CD14-positive monocyte (primary cell): ENCODE data around the gene KDM2A. TPM values are rescaled to one million over a fixed set of nuclear protein-coding genes. Genes with fewer than 3 reads are reported as not detected.

ENCODE experiments used
- DNase-seq, 3 donors: peaks; one replicate each; pipeline ENCODE4 v3.0.0-alpha.2; 2011 to 2022
- H2AFZ ChIP-seq: 2 replicates; pipeline ENCODE4 v1.6.0; 2012; ENCODE audit warnings: mild to moderate bottlenecking, low read depth, low read length, inconsistent platforms; ENCODE audit not compliant: insufficient read depth, poor library complexity, severe bottlenecking
- H3K27ac ChIP-seq, 2 donors: 1 replicate in 1 of 2; 2 replicates in 1 of 2; pipeline ENCODE4 v1.5.1; 2012 to 2013; ENCODE audit warnings: low read length in 2 of 2, control low read depth in 1 of 2, inconsistent platforms in 1 of 2, low read depth in 1 of 2, mild to moderate bottlenecking in 1 of 2
- H3K27me3 ChIP-seq, 2 donors: one replicate each; pipeline versions ENCODE4 v1.6.0 to v1.6.1; 2011 to 2013; ENCODE audit warnings: low read length in 2 of 2; ENCODE audit not compliant: control insufficient read depth in 2 of 2, insufficient read depth in 2 of 2
- H3K36me3 ChIP-seq, 2 donors: replicated peaks in 1 of 2; 1 replicate in 1 of 2; 2 replicates in 1 of 2; pipeline versions ENCODE4 v1.5.1 to v1.6.1; 2012 to 2013; ENCODE audit warnings: low read length in 2 of 2, control low read depth in 1 of 2, inconsistent platforms in 1 of 2, mild to moderate bottlenecking in 1 of 2; ENCODE audit not compliant: insufficient read depth in 2 of 2, control insufficient read depth in 1 of 2
- H3K4me1 ChIP-seq, 2 donors: 1 replicate in 1 of 2; 2 replicates in 1 of 2; pipeline versions ENCODE4 v1.5.1 to v1.6.1; 2012 to 2013; ENCODE audit warnings: low read length in 2 of 2, control low read depth in 1 of 2, inconsistent platforms in 1 of 2, mild to moderate bottlenecking in 1 of 2, moderate library complexity in 1 of 2; ENCODE audit not compliant: insufficient read depth in 2 of 2, control insufficient read depth in 1 of 2
- H3K4me2 ChIP-seq: replicated peaks from 2 replicates; pipeline ENCODE3; 2012; ENCODE audit warnings: low read length, moderate library complexity, mild to moderate bottlenecking; ENCODE audit not compliant: poor library complexity, severe bottlenecking; ENCODE audit errors: extremely low read depth
- H3K4me3 ChIP-seq, 3 experiments: fragments of 200-600 bp in 1 of 3; sonication (generic) in 1 of 3; replicated peaks in 1 of 3; 1 replicate in 2 of 3; 2 replicates in 1 of 3; pipeline ENCODE4 v1.5.1; 2011 to 2013; ENCODE audit warnings: low read length in 3 of 3, mild to moderate bottlenecking in 3 of 3, control low read depth in 2 of 3, low read depth in 2 of 3, inconsistent platforms in 1 of 3, moderate library complexity in 1 of 3
- H3K79me2 ChIP-seq: 2 replicates; pipeline ENCODE4 v1.6.0; 2012; ENCODE audit warnings: mild to moderate bottlenecking, control low read depth, inconsistent platforms, low read length, moderate library complexity; ENCODE audit not compliant: insufficient read depth
- H3K9ac ChIP-seq: 2 replicates; pipeline ENCODE4 v1.6.0; 2017; ENCODE audit warnings: low read length, mild to moderate bottlenecking; ENCODE audit not compliant: insufficient read depth, poor library complexity, severe bottlenecking
- H3K9me3 ChIP-seq, 2 donors: replicated peaks in 1 of 2; 1 replicate in 1 of 2; 2 replicates in 1 of 2; pipeline versions ENCODE4 v1.5.1 to v1.6.1; 2012 to 2013; ENCODE audit warnings: low read length in 2 of 2, control low read depth in 1 of 2; ENCODE audit not compliant: control insufficient read depth in 1 of 2, insufficient read depth in 1 of 2
- H4K20me1 ChIP-seq: 2 replicates; pipeline ENCODE4 v1.6.0; 2012; ENCODE audit warnings: mild to moderate bottlenecking, low read length, control low read depth, moderate library complexity; ENCODE audit not compliant: insufficient read depth
- H3K27ac Mint-ChIP-seq, 7 donors: one replicate each; pipeline ENCODE4 v1.8.0; 2020; ENCODE audit warnings: mild to moderate bottlenecking in 7 of 7, mixed read lengths in 7 of 7, moderate library complexity in 6 of 7, inconsistent platforms in 2 of 7
- H3K27me3 Mint-ChIP-seq, 3 donors: one replicate each; pipeline ENCODE4 v1.8.0; 2021 to 2022; ENCODE audit warnings: low read depth in 3 of 3, mild to moderate bottlenecking in 3 of 3, mixed read lengths in 3 of 3, moderate library complexity in 3 of 3, inconsistent platforms in 1 of 3
- H3K36me3 Mint-ChIP-seq, 2 donors: one replicate each; pipeline ENCODE4 v1.8.0; 2020; ENCODE audit warnings: mixed read lengths in 2 of 2, inconsistent platforms in 1 of 2, mild to moderate bottlenecking in 1 of 2
- H3K4me1 Mint-ChIP-seq: one replicate; pipeline ENCODE4 v1.8.0; 2020; ENCODE audit warnings: mild to moderate bottlenecking, mixed read lengths
- H3K4me3 Mint-ChIP-seq, 2 donors: one replicate each; pipeline ENCODE4 v1.8.0; 2020; ENCODE audit warnings: mild to moderate bottlenecking in 2 of 2, mixed read lengths in 2 of 2, moderate library complexity in 1 of 2
- H3K9me3 Mint-ChIP-seq, 7 donors: one replicate each; pipeline ENCODE4 v1.8.0; 2020 to 2022; ENCODE audit warnings: mixed read lengths in 7 of 7, mild to moderate bottlenecking in 6 of 7, moderate library complexity in 6 of 7, inconsistent platforms in 2 of 7
- CTCF ChIP-seq: fragments of 200-600 bp; IDR thresholded peaks from one replicate; pipeline ENCODE4 v1.8.0; 2022; ENCODE audit warnings: antibody characterized with exemption, mild to moderate bottlenecking
- WGBS: methylation state at CpG from one replicate; pipeline ENCODE4 v1.1.5; 2013; ENCODE audit warnings: missing lambda C conversion rate; ENCODE audit not compliant: insufficient coverage; 5-methylcytosine and 5-hydroxymethylcytosine counted together
- intact Hi-C, 2 donors: fragments of 100-400 bp; cut with micrococcal nuclease; formaldehyde crosslinking; loops; one replicate each; pipeline versions ENCODE4 v1.15.0 to v1.15.1; 2023
- polyA plus RNA-seq, 3 donors: library from polyadenylated mRNA; depleted of rRNA in 1 of 3; unstranded in 2 of 3; stranded (reverse) in 1 of 3; fragments of 300-500 nt in 2 of 3; fragments of >200 nt in 1 of 3; fragmentation: Illumina TruSeq in 2 of 3; gene quantifications; 1 replicate in 2 of 3; 2 replicates in 1 of 3; pipeline ENCODE4 v1.2.3, GENCODE V29; 2012 to 2021

KDM2A gene
- polyA plus RNA-seq, 3 donors, result 2.6 to 98.9 (median 3.9) TPM

DNA sequence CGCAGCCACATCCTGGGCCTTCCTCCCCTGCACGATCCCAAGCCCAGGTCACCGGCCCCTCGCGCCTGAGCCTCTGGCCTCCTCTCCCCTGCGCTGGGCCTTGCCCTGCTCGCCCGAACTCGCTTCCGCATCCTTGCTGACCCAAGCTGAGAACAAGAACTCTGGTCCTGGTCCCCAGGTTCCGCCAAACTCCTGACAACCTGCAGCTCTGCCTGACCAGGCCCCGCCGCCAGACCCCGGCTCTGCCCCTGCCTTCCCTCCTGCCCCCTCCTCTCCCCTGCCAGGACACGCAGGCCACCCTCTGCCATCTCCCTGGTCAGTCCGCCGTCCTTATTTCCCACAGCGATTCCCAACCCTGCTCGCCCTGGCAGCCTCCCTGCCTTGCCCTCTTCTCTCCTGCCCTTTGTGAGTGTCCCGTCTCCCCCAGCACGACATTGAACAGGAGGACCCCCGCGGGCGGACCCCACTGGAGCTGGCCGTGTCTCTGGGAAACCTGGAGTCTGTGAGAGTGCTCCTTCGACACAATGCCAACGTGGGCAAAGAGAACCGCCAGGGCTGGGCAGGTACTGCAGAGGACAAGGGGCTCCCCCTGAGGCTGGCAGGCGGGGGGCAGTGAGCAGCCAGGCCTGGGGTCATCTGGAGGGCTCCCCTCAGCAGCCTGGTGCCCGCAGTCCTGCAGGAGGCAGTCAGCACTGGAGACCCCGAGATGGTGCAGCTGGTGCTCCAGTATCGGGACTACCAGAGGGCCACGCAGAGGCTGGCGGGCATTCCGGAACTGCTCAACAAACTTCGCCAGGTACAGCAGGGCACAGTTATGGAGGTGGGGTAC is 170.8 kb downstream of the KDM2A start:
- Mint-ChIP-seq H3K4me3 (peak overlapping the region; percentile 91 to 94), H3K9me3 (peaks cover 0 to under 1% (median 0%) of the 10 kb centered on the region in 7 donors), H3K27ac (peak overlapping the region; percentile 82 to 96 (median 91)), H3K4me1 (peaks cover 75% of the 10 kb centered on the region), H3K36me3 (peaks cover 59 to 81% of the 10 kb centered on the region in 2 donors), H3K27me3 (peaks cover 0 to 5% (median 1%) of the 10 kb centered on the region in 3 donors)
- H3K9ac ChIP-seq, result peak overlapping the region; percentile 64
- H3K27me3 ChIP-seq, result no peaks in the 10 kb centered on the region
- WGBS, result 28% methylated on average over 30 of the region's 36 CpGs
- H4K20me1 ChIP-seq, result peaks cover 60% of the 10 kb centered on the region
- no peak for TF ChIP-seq CTCF
- no peak overlapping the region for H2AFZ ChIP-seq
- H3K79me2 ChIP-seq, result peaks cover 87% of the 10 kb centered on the region
- H3K36me3 ChIP-seq, result peaks cover 62 to 68% of the 10 kb centered on the region in 2 donors
- intact Hi-C loops, result no loop called here
- no peaks in the 10 kb centered on the region for H3K9me3 ChIP-seq
- H3K27ac ChIP-seq, result peak overlapping the region; percentile 32 to 74
- DNase-seq, result peak in 1 of 3 donors; percentile 52
- H3K4me2 ChIP-seq, result peak overlapping the region; percentile 80
- peaks cover 77 to 91% of the 10 kb centered on the region in 2 donors for H3K4me1 ChIP-seq
- H3K4me3 ChIP-seq, result peak overlapping the region; percentile 47 to 82 (median 61)

DNA sequence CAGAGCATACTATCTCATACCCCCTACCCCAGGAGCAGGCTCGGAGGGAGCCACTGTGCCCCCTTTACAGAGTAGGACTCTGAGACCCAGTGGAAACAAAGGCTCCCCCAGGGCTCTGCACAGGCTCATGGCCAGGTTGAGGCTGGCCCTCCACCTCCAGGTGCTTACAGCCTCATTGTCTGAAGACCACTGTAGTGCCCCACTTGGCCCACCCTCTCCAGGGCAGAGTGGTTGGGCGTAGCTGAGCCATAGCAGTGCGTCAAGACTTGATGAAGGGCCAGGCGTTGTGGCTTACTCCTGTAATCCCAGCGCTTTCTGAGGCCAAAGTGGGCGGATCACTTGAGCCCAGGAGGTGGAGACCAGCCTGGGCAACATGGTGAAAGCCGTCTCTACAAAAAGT is 171.7 kb downstream of the KDM2A start:
- peak overlapping the region in 6 of 7 donors; percentile 35 to 89 (median 68) for H3K27ac Mint-ChIP-seq
- H3K4me1 Mint-ChIP-seq, result peaks cover 66% of the 10 kb centered on the region
- H3K9me3 Mint-ChIP-seq, result peaks cover 0 to 9% (median 8%) of the 10 kb centered on the region in 7 donors
- DNase-seq, result no peak
- no peak for TF ChIP-seq CTCF
- peak overlapping the region in 1 of 2 donors; percentile 45 for H3K4me3 Mint-ChIP-seq
- Histone ChIP-seq H3K27ac (peak overlapping the region; percentile 32 to 74), H3K4me2 (peak overlapping the region; percentile 80), H3K9ac (no peak overlapping the region), H3K4me1 (peaks cover 68 to 82% of the 10 kb centered on the region in 2 donors), H3K9me3 (peaks cover 1 to 6% of the 10 kb centered on the region in 2 donors), H4K20me1 (peaks cover 69% of the 10 kb centered on the region), H3K4me3 (peak overlapping the region in 1 of 3 experiments; percentile 82), H3K27me3 (no peaks in the 10 kb centered on the region), H2AFZ (no peak overlapping the region), H3K36me3 (peaks cover 62 to 68% of the 10 kb centered on the region in 2 donors), H3K79me2 (peaks cover 87% of the 10 kb centered on the region)
- intact Hi-C loops, result no loop called here
- WGBS, result 76% methylated on average over 7 of the region's 7 CpGs
- peaks cover 62 to 81% of the 10 kb centered on the region in 2 donors for H3K36me3 Mint-ChIP-seq
- peaks cover 0 to 5% (median 1%) of the 10 kb centered on the region in 3 donors for H3K27me3 Mint-ChIP-seq
